ENCODE measurements around the gene PIGU. TPM values are rescaled to one million over a fixed set of nuclear protein-coding genes. Genes with fewer than 3 reads are reported as not detected.

Gene PIGU
- total RNA-seq, 1 donor from 2014 or later, result 12.3 TPM

DNA sequence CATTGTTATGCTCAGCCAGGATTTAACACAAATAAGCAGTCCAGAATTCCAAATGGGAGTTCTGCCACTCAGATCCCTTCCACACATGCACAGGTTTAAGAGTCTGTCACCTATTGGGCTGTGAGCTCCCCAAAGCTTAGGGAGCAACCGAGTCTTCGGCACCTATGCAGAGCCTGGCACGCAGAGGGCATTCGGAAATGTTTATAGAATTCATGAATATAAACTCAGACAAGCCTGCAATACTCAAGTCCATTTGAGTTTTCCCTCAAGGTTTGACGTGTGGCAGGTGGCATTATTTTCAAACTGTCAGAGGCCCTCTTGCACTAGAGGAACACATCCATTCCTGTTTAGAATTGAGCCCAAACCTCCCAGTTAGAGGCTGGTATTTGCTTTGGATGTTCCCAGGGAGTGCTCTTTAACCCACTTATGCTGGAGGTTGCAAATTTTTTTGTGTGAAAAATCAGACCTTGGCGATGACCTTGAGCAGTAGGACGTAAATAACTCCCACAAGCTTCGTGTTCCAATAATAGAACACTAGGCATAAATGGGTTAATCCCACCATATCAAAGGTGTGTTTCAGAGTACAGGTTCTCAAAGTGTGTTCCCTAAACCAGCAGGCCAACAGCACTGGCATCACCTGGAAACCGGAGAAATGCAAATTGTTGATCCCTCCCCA lies 90.3 kb downstream of the PIGU start:
- TF ChIP-seq POLR2A (IDR thresholded peaks at IDR 0.05) (no peak), POLR2AphosphoS5 (IDR thresholded peaks at IDR 0.05; ENCODE audit: insufficient read depth in 1 of 2, low read depth in 1 of 2) (no peak)
- TF ChIP-seq, protein P1, sequence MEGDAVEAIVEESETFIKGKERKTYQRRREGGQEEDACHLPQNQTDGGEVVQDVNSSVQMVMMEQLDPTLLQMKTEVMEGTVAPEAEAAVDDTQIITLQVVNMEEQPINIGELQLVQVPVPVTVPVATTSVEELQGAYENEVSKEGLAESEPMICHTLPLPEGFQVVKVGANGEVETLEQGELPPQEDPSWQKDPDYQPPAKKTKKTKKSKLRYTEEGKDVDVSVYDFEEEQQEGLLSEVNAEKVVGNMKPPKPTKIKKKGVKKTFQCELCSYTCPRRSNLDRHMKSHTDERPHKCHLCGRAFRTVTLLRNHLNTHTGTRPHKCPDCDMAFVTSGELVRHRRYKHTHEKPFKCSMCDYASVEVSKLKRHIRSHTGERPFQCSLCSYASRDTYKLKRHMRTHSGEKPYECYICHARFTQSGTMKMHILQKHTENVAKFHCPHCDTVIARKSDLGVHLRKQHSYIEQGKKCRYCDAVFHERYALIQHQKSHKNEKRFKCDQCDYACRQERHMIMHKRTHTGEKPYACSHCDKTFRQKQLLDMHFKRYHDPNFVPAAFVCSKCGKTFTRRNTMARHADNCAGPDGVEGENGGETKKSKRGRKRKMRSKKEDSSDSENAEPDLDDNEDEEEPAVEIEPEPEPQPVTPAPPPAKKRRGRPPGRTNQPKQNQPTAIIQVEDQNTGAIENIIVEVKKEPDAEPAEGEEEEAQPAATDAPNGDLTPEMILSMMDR (IDR thresholded peaks at IDR 0.05), result no peak
- H3K4me3 ChIP-seq, result no peak overlapping the region
- H3K9me3 ChIP-seq, result no peaks in the 10 kb centered on the region
- peaks cover 20% of the 10 kb centered on the region for H3K4me1 ChIP-seq
- intact Hi-C loops (cut with DNase I), result no loop called here
- peaks cover 0 to 18% of the 10 kb centered on the region in 2 donors for H3K36me3 ChIP-seq
- no peak overlapping the region for H3K27ac ChIP-seq
- no peaks in the 10 kb centered on the region for H3K27me3 ChIP-seq
- DNase-seq (ENCODE audit: extremely low spot score in 2 of 2), result no peak

DNA sequence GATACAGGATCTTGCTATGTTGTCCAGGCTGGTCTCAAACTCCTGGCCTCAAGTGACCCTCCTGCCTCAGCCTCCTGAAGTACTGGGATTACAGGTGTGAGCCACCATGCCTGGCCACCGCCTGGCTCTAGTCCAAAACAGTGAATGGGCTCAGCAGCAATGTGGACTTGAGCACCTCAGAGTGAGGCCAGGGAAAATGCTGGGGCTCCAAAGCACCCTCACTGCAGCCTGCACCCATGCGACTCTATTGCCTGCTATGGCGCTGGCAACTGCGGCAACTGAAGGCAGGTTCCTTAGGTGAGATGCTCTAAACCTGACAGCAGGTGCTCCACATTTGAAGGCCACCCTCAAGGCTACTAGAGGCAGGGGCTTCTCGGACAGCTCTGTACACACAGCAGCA lies 91.9 kb downstream of the PIGU start:
- H3K4me3 ChIP-seq, result no peak overlapping the region
- no peaks in the 10 kb centered on the region for H3K27me3 ChIP-seq
- peaks cover 0 to 18% of the 10 kb centered on the region in 2 donors for H3K36me3 ChIP-seq
- DNase-seq (ENCODE audit: extremely low spot score in 2 of 2), result peak in 1 of 2 donors; percentile 44
- intact Hi-C loops (cut with DNase I), result no loop called here
- TF ChIP-seq, protein P1 (IDR thresholded peaks at IDR 0.05), result no peak
- TF ChIP-seq POLR2A (IDR thresholded peaks at IDR 0.05) (no peak), POLR2AphosphoS5 (IDR thresholded peaks at IDR 0.05; ENCODE audit: insufficient read depth in 1 of 2, low read depth in 1 of 2) (no peak)
- H3K4me1 ChIP-seq, result peaks cover 34% of the 10 kb centered on the region
- H3K9me3 ChIP-seq, result no peaks in the 10 kb centered on the region
- H3K27ac ChIP-seq, result no peak overlapping the region

DNA sequence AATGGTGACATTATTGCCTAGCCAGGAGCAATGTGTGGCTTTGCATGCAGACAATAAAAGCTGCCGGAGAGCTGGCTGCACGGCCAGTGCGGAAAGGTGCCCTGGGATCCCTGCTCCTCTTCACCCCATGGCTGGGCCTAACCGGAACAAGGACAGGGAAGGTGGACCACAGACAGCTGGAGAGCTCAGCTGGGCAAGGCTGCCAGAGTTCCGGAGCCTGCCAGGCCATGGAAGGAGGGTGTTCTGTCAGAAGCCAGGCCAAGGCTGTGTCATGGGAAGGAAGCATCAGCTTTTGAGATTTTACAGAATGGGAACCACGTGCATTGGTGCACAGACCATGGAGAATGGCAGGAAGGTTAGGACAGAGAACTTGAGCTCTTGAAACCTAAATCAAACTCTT lies 93.3 kb downstream of the PIGU start:
- no peaks in the 10 kb centered on the region for H3K27me3 ChIP-seq
- no peaks in the 10 kb centered on the region for H3K9me3 ChIP-seq
- peaks cover 0 to 18% of the 10 kb centered on the region in 2 donors for H3K36me3 ChIP-seq
- TF ChIP-seq, protein P1 (IDR thresholded peaks at IDR 0.05), result no peak
- TF ChIP-seq POLR2AphosphoS5 (IDR thresholded peaks at IDR 0.05; ENCODE audit: insufficient read depth in 1 of 2, low read depth in 1 of 2), result no peak
- TF ChIP-seq POLR2A (IDR thresholded peaks at IDR 0.05), result no peak
- no peak overlapping the region for H3K27ac ChIP-seq
- intact Hi-C loops (cut with DNase I), result no loop called here
- H3K4me3 ChIP-seq, result no peak overlapping the region
- H3K4me1 ChIP-seq, result peaks cover 40% of the 10 kb centered on the region
- peak in 1 of 2 donors; percentile 32 for DNase-seq (ENCODE audit: extremely low spot score in 2 of 2)

DNA sequence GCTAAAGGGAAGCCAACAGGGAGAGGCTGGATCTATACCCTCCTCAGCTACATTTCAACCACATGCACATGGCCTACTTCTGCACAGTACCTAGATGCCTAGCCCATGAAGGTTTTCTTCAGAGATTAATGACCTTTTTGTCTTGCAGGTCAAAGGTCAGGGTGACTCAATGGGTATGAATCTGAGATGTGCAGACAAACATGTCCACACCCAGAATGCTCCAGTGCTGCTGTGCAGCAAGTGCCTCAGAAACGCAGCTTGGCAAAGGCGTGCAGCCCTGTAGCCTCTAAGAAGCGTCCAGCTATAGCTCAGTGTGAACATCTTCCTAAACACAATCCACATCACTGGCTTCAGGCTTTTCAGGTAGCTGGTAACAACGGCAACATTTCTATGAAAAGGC lies 94.0 kb downstream of the PIGU start:
- Histone ChIP-seq H3K27me3 (no peaks in the 10 kb centered on the region), H3K9me3 (no peaks in the 10 kb centered on the region), H3K36me3 (peaks cover 0 to 18% of the 10 kb centered on the region in 2 donors), H3K4me3 (no peak overlapping the region), H3K27ac (no peak overlapping the region), H3K4me1 (peaks cover 40% of the 10 kb centered on the region)
- TF ChIP-seq, protein P1 (IDR thresholded peaks at IDR 0.05), result no peak
- TF ChIP-seq POLR2AphosphoS5 (IDR thresholded peaks at IDR 0.05; ENCODE audit: insufficient read depth in 1 of 2, low read depth in 1 of 2), result no peak
- no peak for TF ChIP-seq POLR2A (IDR thresholded peaks at IDR 0.05)
- intact Hi-C loops (cut with DNase I), result no loop called here
- DNase-seq (ENCODE audit: extremely low spot score in 2 of 2), result peak in 1 of 2 donors; percentile 71

DNA sequence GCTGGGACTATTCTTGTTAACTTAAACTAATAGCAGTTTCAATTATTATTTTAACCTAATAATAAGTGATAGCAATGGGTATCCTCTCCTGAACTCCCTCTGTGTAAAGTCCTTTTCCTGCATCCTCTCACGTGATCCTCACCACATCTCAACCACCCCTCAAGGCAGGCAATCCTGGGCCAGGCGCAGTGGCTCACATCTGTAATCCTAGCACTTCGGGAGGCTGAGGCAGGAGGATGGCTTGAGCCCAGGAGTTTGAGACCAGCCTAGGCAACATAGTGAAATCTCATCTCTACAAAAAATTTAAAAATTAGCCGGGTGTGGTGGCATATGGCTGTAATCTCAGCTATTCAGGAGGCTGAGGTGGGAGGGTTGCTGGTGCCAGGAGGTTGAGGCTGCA lies 94.7 kb downstream of the PIGU start:
- Histone ChIP-seq H3K27me3 (no peaks in the 10 kb centered on the region), H3K36me3 (peaks cover 0 to 17% of the 10 kb centered on the region in 2 donors), H3K9me3 (no peaks in the 10 kb centered on the region), H3K4me3 (no peak overlapping the region), H3K4me1 (peaks cover 40% of the 10 kb centered on the region), H3K27ac (peak overlapping the region; percentile 85)
- TF ChIP-seq, protein P1 (IDR thresholded peaks at IDR 0.05), result no peak
- no peak for TF ChIP-seq POLR2A (IDR thresholded peaks at IDR 0.05)
- no peak for TF ChIP-seq POLR2AphosphoS5 (IDR thresholded peaks at IDR 0.05; ENCODE audit: insufficient read depth in 1 of 2, low read depth in 1 of 2)
- peak in 1 of 2 donors; percentile 56 for DNase-seq (ENCODE audit: extremely low spot score in 2 of 2)
- intact Hi-C loops (cut with DNase I), result no loop called here
